ENCODE measurements around the gene ADAMTS7.
"Not testable (repeated sequence)": the region's sequence is repeated elsewhere in the genome, so short reads cannot be mapped to it uniquely, and the experiment has no call there.

Gene ADAMTS7

GRCh38 chr15:78758486-78759200 is 52.6 kb downstream of the ADAMTS7 start:
- DNase-seq; H3K4me3 ChIP-seq (ENCODE audit: low read depth, low read length); H3K36me3 ChIP-seq (replicated peaks); H3K27ac ChIP-seq; in situ Hi-C loops (cut with HindIII; ENCODE audit: low pct_ligation_motif_present, low sequenced_read_pairs); H3K27me3 ChIP-seq (replicated peaks): not testable (repeated sequence)
- TF ChIP-seq CTCF (IDR thresholded peaks at IDR 0.05; ENCODE audit: low read depth, low read length, missing control alignments), result peak; percentile 4

GRCh38 chr15:78758084-78758483 is 53.2 kb downstream of the ADAMTS7 start:
- H3K27ac ChIP-seq; in situ Hi-C loops (cut with HindIII; ENCODE audit: low pct_ligation_motif_present, low sequenced_read_pairs); DNase-seq: not testable (repeated sequence)

GRCh38 chr15:78757636-78757905 is 53.7 kb downstream of the ADAMTS7 start:
- no peaks in the 10 kb centered on the region for H3K36me3 ChIP-seq (replicated peaks)
- no peaks in the 10 kb centered on the region for H3K27me3 ChIP-seq (replicated peaks)
- TF ChIP-seq CTCF (IDR thresholded peaks at IDR 0.05; ENCODE audit: low read depth, low read length, missing control alignments), result no peak
- H3K27ac ChIP-seq, result peak overlapping the region; percentile 55
- DNase-seq, result no peak
- H3K4me3 ChIP-seq (ENCODE audit: low read depth, low read length), result no peak overlapping the region
- in situ Hi-C loops (cut with HindIII; ENCODE audit: low pct_ligation_motif_present, low sequenced_read_pairs), result no loop called here

More at GRCh38 chr15:78758084-78758483, 53.2 kb downstream of the ADAMTS7 start:
- not testable (repeated sequence) for H3K27me3 ChIP-seq (replicated peaks); H3K4me3 ChIP-seq (ENCODE audit: low read depth, low read length); H3K36me3 ChIP-seq (replicated peaks)

- peak; percentile 89 for DNase-seq
- in situ Hi-C loops (cut with HindIII; ENCODE audit: low pct_ligation_motif_present, low sequenced_read_pairs), result not testable (repeated sequence)
Measured at GRCh38 chr15:78756781-78757635, 54.3 kb downstream of the ADAMTS7 start.

GRCh38 chr15:78755900-78756591 is 55.2 kb downstream of the ADAMTS7 start:
- H3K27me3 ChIP-seq (replicated peaks); H3K36me3 ChIP-seq (replicated peaks); H3K4me3 ChIP-seq (ENCODE audit: low read depth, low read length); in situ Hi-C loops (cut with HindIII; ENCODE audit: low pct_ligation_motif_present, low sequenced_read_pairs): not testable (repeated sequence)
- peak; percentile 81 for DNase-seq
- peak; percentile 56 for TF ChIP-seq CTCF (IDR thresholded peaks at IDR 0.05; ENCODE audit: low read depth, low read length, missing control alignments)
- H3K27ac ChIP-seq, result peak overlapping the region; percentile 59

More at GRCh38 chr15:78756781-78757635, 54.3 kb downstream of the ADAMTS7 start:
- H3K4me3 ChIP-seq (ENCODE audit: low read depth, low read length); H3K27me3 ChIP-seq (replicated peaks); H3K36me3 ChIP-seq (replicated peaks): not testable (repeated sequence)
- H3K27ac ChIP-seq, result peak overlapping the region; percentile 55

- H3K27ac ChIP-seq; H3K27me3 ChIP-seq (replicated peaks); DNase-seq; in situ Hi-C loops (cut with HindIII; ENCODE audit: low pct_ligation_motif_present, low sequenced_read_pairs); H3K4me3 ChIP-seq (ENCODE audit: low read depth, low read length); H3K36me3 ChIP-seq (replicated peaks): not testable (repeated sequence)
Measured at GRCh38 chr15:78754637-78755280, 56.5 kb downstream of the ADAMTS7 start.

GRCh38 chr15:78753751-78754535 is 57.3 kb downstream of the ADAMTS7 start:
- in situ Hi-C loops (cut with HindIII; ENCODE audit: low pct_ligation_motif_present, low sequenced_read_pairs); H3K36me3 ChIP-seq (replicated peaks); H3K27ac ChIP-seq; H3K4me3 ChIP-seq (ENCODE audit: low read depth, low read length); H3K27me3 ChIP-seq (replicated peaks); DNase-seq: not testable (repeated sequence)

- H3K36me3 ChIP-seq (replicated peaks); H3K27ac ChIP-seq; H3K4me3 ChIP-seq (ENCODE audit: low read depth, low read length); DNase-seq; in situ Hi-C loops (cut with HindIII; ENCODE audit: low pct_ligation_motif_present, low sequenced_read_pairs); H3K27me3 ChIP-seq (replicated peaks): not testable (repeated sequence)
Measured at GRCh38 chr15:78753359-78753659, 58.0 kb downstream of the ADAMTS7 start.
